Endothelial cell of umbilical vein (primary cell): ENCODE data around the gene KRTAP10-5. TPM values are rescaled to one million over a fixed set of nuclear protein-coding genes. Genes with fewer than 3 reads are reported as not detected.

Experiments used
- BruUV-seq: library from RNA; stranded (reverse); fragments of 400-500 nt; replicated peaks from 2 replicates; lab custom pipeline; 2021; lab: Mats Ljungman, UMichigan
- CTCF ChIA-PET: fragments of 300-600, 350-600 bp; sonication (Branson Sonifier 250); formaldehyde crosslinking; loops from one replicate; lab custom pipeline; 2021; ENCODE audit warnings: antibody characterized with exemption, inconsistent platforms; lab: Charles Lee
- POLR2A ChIA-PET: fragments of 300-600, 350-600 bp; sonication (Branson Sonifier 250); formaldehyde crosslinking; loops from one replicate; lab custom pipeline; 2021; ENCODE audit warnings: antibody characterized with exemption, inconsistent platforms; lab: Charles Lee
- DNase-seq: peaks from one replicate; pipeline ENCODE4 v3.0.0-alpha.2; 2011; ENCODE audit warnings: low read depth, low spot score
- FAIRE-seq: peaks from 2 replicates; lab custom pipeline; 2011; peaks lifted over from hg19 to GRCh38; lab: Jason Lieb, UNC
- H2AFZ ChIP-seq: 2 replicates; pipeline ENCODE4 v1.6.0; 2012; ENCODE audit warnings: low read depth, low read length, control low read depth, inconsistent platforms
- H3K27ac ChIP-seq: 2 replicates; pipeline ENCODE4 v1.5.1; 2011; ENCODE audit warnings: low read depth, mild to moderate bottlenecking, control low read depth, low read length, moderate library complexity; ENCODE audit not compliant: insufficient read depth
- H3K27me3 ChIP-seq, 2 experiments: 2 replicates each; pipeline versions ENCODE4 v1.6.0 to v1.6.1; 2011; ENCODE audit warnings: low read length in 2 of 2, mixed read lengths in 1 of 2; ENCODE audit not compliant: control insufficient read depth in 2 of 2, insufficient read depth in 2 of 2
- H3K36me3 ChIP-seq, 2 experiments: 2 replicates in 1 of 2; 3 replicates in 1 of 2; pipeline ENCODE4 v1.5.1; 2011; ENCODE audit warnings: low read length in 2 of 2, mild to moderate bottlenecking in 1 of 2, moderate library complexity in 1 of 2; ENCODE audit not compliant: control insufficient read depth in 2 of 2, insufficient read depth in 2 of 2; ENCODE audit errors: extremely low read depth in 1 of 2
- H3K4me1 ChIP-seq: 3 replicates; pipeline ENCODE4 v1.5.1; 2011; ENCODE audit warnings: mild to moderate bottlenecking, low read length; ENCODE audit not compliant: control insufficient read depth, insufficient read depth; ENCODE audit errors: extremely low read depth
- H3K4me2 ChIP-seq: 2 replicates; pipeline ENCODE4 v1.6.1; 2011; ENCODE audit warnings: low read length, control low read depth, mixed read lengths; ENCODE audit not compliant: insufficient read depth
- H3K4me3 ChIP-seq, 3 experiments: fragments of 200-600 bp in 1 of 3; sonication (generic), shearing (Covaris generic) in 1 of 3; replicated peaks in 1 of 3; 2 replicates each; pipeline ENCODE4 v1.5.1; 2011 to 2016; ENCODE audit warnings: control low read depth in 3 of 3, low read length in 3 of 3, mild to moderate bottlenecking in 2 of 3, inconsistent platforms in 1 of 3, low read depth in 1 of 3, moderate library complexity in 1 of 3; ENCODE audit not compliant: insufficient read depth in 1 of 3
- H3K79me2 ChIP-seq: 2 replicates; pipeline ENCODE4 v1.6.0; 2012; ENCODE audit warnings: low read length, inconsistent platforms; ENCODE audit not compliant: control insufficient read depth, insufficient read depth
- H3K9ac ChIP-seq: replicated peaks from 2 replicates; pipeline ENCODE3; 2011; ENCODE audit warnings: low read length, control low read depth; ENCODE audit not compliant: insufficient read depth; ENCODE audit errors: extremely low read depth
- H3K9me1 ChIP-seq: replicated peaks from 3 replicates; pipeline ENCODE4 v1.6.0; 2011; ENCODE audit warnings: mild to moderate bottlenecking, low read length; ENCODE audit not compliant: control insufficient read depth, insufficient read depth; ENCODE audit errors: extremely low read depth
- H3K9me3 ChIP-seq: replicated peaks from 2 replicates; pipeline ENCODE4 v1.5.1; 2012; ENCODE audit warnings: low read length, inconsistent platforms; ENCODE audit not compliant: control insufficient read depth, insufficient read depth
- H4K20me1 ChIP-seq: replicated peaks from 2 replicates; pipeline ENCODE3; 2011; ENCODE audit warnings: mild to moderate bottlenecking, low read length; ENCODE audit not compliant: control insufficient read depth, insufficient read depth; ENCODE audit errors: extremely low read depth
- CTCF ChIP-seq, 2 donors: IDR thresholded peaks; 1 replicate in 1 of 2; 2 replicates in 1 of 2; pipeline ENCODE4 v1.5.1; 2011; ENCODE audit warnings: low read length in 2 of 2, mild to moderate bottlenecking in 2 of 2, moderate library complexity in 2 of 2, control low read depth in 1 of 2, inconsistent platforms in 1 of 2, low read depth in 1 of 2; ENCODE audit not compliant: insufficient read depth in 1 of 2; ENCODE audit errors: extremely low read depth in 1 of 2
- EZH2 ChIP-seq: IDR thresholded peaks from 2 replicates; pipeline ENCODE4 v1.6.1; 2012; ENCODE audit warnings: borderline replicate concordance, low read depth, mild to moderate bottlenecking, moderate library complexity, low read length, inconsistent platforms; ENCODE audit not compliant: severe bottlenecking
- FOS ChIP-seq: IDR thresholded peaks from 2 replicates; pipeline ENCODE4 v1.6.1; 2011; ENCODE audit warnings: mild to moderate bottlenecking, low read length, moderate library complexity, borderline replicate concordance; ENCODE audit not compliant: insufficient read depth
- GATA2 ChIP-seq: IDR thresholded peaks from 2 replicates; pipeline ENCODE4 v1.7.0; 2011; ENCODE audit warnings: low read depth, mild to moderate bottlenecking, moderate library complexity, mixed read lengths, low read length; ENCODE audit not compliant: insufficient read length, insufficient read depth
- JUN ChIP-seq: IDR thresholded peaks from 2 replicates; pipeline ENCODE4 v1.6.1; 2011; ENCODE audit warnings: borderline replicate concordance, low read depth; ENCODE audit not compliant: insufficient read length, insufficient read depth
- MAX ChIP-seq: IDR thresholded peaks from 2 replicates; pipeline ENCODE4 v1.6.1; 2011; ENCODE audit not compliant: insufficient read depth, insufficient read length
- MYC ChIP-seq: IDR thresholded peaks from one replicate; pipeline ENCODE4 v1.6.1; 2011; ENCODE audit warnings: mild to moderate bottlenecking, low read depth, low read length
- POLR2A ChIP-seq: IDR thresholded peaks from 2 replicates; pipeline ENCODE4 v1.6.1; 2012; ENCODE audit warnings: low read depth, mild to moderate bottlenecking, control low read depth, low read length
- POLR2AphosphoS5 ChIP-seq: IDR thresholded peaks from 2 replicates; pipeline ENCODE4 v1.6.1; 2012; ENCODE audit warnings: low read depth, mild to moderate bottlenecking, control low read depth, low read length, moderate library complexity; ENCODE audit not compliant: insufficient read depth
- dilution Hi-C: fragments of 300-500 bp; cut with MboI; formaldehyde crosslinking; loops from one replicate; pipeline ENCODE4 v1.15.0; 2019; ENCODE audit warnings: low sequenced_read_pairs; ENCODE audit not compliant: extremely low pct_ligation_motif_present
- intact Hi-C: fragments of 100-400 bp; cut with micrococcal nuclease; formaldehyde crosslinking; loops from one replicate; pipeline ENCODE4 v1.10.0; 2022
- polyA plus RNA-seq, 4 experiments: library from polyadenylated mRNA; depleted of rRNA in 3 of 4; stranded (reverse) in 3 of 4; unstranded in 1 of 4; fragments of >200 nt; gene quantifications; 2 replicates each; pipeline versions ENCODE4 v1.2.1 to v1.2.3, GENCODE V29; 2011 to 2012; ENCODE audit warnings: missing spikeins in 1 of 4
- total RNA-seq: library from RNA; stranded (reverse); gene quantifications from 2 replicates; pipeline ENCODE4 v1.2.3, GENCODE V29; 2021

KRTAP10-5 gene
- total and polyA plus RNA-seq, 2 donors (not counting 3 experiments of a cell fraction or from before 2014, with no cell fraction given) = not detected

DNA sequence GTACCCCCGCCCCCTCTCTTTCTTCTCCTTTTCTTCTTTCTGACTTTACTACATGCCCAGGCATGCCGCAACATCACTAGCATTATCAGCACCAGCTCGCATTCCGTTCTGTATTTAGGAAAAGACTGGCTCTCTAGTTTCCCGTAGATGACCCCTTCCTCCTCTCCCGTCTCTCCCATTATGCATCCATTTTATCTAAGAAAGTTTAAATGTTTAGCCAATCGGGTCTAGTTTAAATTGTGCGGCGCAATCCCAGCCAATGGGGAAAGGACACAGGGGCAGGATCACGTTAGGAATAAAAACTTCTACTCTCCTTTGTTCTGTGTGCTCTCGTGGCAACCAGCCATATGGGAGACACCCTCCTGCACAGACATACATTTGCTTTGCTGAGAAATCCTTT lies 17.7 kb upstream of the KRTAP10-5 start:
- Histone ChIP-seq H3K4me3 (no peak overlapping the region), H3K9ac (no peak overlapping the region), H3K9me3 (no peaks in the 10 kb centered on the region), H3K36me3 (no peaks in the 10 kb centered on the region), H3K9me1 (no peaks in the 10 kb centered on the region), H4K20me1 (no peaks in the 10 kb centered on the region), H3K27me3 (peaks cover 0 to 2% of the 10 kb centered on the region in 2 experiments), H3K27ac (no peak overlapping the region), H3K4me1 (no peaks in the 10 kb centered on the region), H2AFZ (no peak overlapping the region), H3K79me2 (no peaks in the 10 kb centered on the region), H3K4me2 (no peak overlapping the region)
- ChIA-PET POLR2A (no interaction called here), CTCF (no interaction called here)
- dilution Hi-C loops = no loop called here
- no peak for DNase-seq
- intact Hi-C loops = no loop called here
- no TSS peak for BruUV-seq
- no peak for FAIRE-seq
- TF ChIP-seq MAX (no peak), POLR2A (no peak), MYC (no peak), FOS (no peak), POLR2AphosphoS5 (no peak), CTCF (IDR thresholded peaks at IDR 0.05; ENCODE audit: extremely low read depth in 1 of 2, insufficient read depth in 1 of 2, low read depth in 1 of 2, low read length in 2 of 2) (no peak), GATA2 (no peak), EZH2 (no peak), JUN (no peak)
